ENCODE results near the gene PRLR. TPM values are rescaled to one million over a fixed set of nuclear protein-coding genes. Genes with fewer than 3 reads are reported as not detected.

Gene PRLR
- total RNA-seq, 1 donor from 2014 or later = 0.50 TPM

GRCh38 chr5:35002459-35002858 lies 227.8 kb downstream of the PRLR start:
- no peak for DNase-seq (ENCODE audit: low read depth)

GRCh38 chr5:35001842-35002241 lies 228.4 kb downstream of the PRLR start:
- no peak for DNase-seq (ENCODE audit: low read depth)

Other genes starting within 250 kb of the PRLR start
- 0.20 TPM in 1 of 2 replicates, not detected in the other for gene AGXT2, start 182.5 kb downstream of the PRLR start, total RNA-seq